A172 (cell line): ENCODE measurements around the gene NEK1. TPM values are rescaled to one million over a fixed set of nuclear protein-coding genes. Genes with fewer than 3 reads are reported as not detected.
"Not testable (repeated sequence)": the region's sequence is repeated elsewhere in the genome, so short reads cannot be mapped to it uniquely, and the experiment has no call there.

Experiments
- DNase-seq: peaks from one replicate; pipeline ENCODE4 v3.0.0-alpha.2; 2015; ENCODE audit warnings: low spot score
- total RNA-seq: library from RNA; depleted of rRNA; stranded (reverse); fragments of >200 nt; shearing (Covaris generic); gene quantifications from 2 replicates; pipeline ENCODE4 v1.2.3, GENCODE V29; 2014

The NEK1 gene
- total RNA-seq, 1 experiment from 2014 or later = 7.8 TPM

- DNase-seq = no peak
These were observed 14.2 kb upstream of the NEK1 start for GRCh38 chr4:169626331-169627282.

GRCh38 chr4:169625886-169626285 is 13.5 kb upstream of the NEK1 start:
- DNase-seq = no peak

GRCh38 chr4:169624012-169624411 is 11.6 kb upstream of the NEK1 start:
- not testable (repeated sequence) for DNase-seq

DNA sequence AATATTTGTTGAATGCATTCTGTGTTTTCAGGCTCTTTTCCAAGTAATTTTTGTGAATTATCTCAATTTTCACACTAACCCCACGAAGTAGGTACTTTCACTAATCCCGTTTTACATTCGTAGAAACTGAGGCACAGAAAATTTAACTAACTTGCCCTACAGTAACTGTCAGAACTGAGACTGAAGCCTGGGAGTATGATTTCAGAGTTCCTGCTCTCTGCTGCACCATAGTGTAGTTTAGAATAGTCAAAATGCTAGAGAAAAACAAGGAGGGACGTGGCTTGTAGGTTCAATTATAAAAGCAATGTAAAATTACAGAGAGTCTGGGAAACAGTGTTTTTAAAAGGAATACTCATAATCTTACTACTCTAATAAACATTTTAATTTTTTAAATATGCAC is 10.2 kb upstream of the NEK1 start:
- no peak for DNase-seq

- peak; percentile 36 for DNase-seq
These were observed 9.5 kb upstream of the NEK1 start for GRCh38 chr4:169621731-169622492.

DNA sequence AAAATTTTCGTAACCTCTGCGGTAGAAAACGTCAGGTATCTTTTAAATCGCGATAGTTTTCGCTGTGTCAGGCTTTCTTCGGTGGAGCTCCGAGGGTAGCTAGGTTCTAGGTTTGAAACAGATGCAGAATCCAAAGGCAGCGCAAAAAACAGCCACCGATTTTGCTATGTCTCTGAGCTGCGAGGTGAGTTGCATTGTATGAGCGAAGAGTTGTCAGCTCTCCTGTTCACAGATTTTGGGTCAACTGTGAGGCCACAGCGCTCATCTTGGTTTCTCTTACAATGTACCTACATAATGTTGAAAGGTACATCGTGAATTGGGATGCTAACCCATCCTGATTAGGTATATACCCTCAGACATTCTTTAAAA is 8.5 kb upstream of the NEK1 start:
- peak; percentile 28 for DNase-seq

DNA sequence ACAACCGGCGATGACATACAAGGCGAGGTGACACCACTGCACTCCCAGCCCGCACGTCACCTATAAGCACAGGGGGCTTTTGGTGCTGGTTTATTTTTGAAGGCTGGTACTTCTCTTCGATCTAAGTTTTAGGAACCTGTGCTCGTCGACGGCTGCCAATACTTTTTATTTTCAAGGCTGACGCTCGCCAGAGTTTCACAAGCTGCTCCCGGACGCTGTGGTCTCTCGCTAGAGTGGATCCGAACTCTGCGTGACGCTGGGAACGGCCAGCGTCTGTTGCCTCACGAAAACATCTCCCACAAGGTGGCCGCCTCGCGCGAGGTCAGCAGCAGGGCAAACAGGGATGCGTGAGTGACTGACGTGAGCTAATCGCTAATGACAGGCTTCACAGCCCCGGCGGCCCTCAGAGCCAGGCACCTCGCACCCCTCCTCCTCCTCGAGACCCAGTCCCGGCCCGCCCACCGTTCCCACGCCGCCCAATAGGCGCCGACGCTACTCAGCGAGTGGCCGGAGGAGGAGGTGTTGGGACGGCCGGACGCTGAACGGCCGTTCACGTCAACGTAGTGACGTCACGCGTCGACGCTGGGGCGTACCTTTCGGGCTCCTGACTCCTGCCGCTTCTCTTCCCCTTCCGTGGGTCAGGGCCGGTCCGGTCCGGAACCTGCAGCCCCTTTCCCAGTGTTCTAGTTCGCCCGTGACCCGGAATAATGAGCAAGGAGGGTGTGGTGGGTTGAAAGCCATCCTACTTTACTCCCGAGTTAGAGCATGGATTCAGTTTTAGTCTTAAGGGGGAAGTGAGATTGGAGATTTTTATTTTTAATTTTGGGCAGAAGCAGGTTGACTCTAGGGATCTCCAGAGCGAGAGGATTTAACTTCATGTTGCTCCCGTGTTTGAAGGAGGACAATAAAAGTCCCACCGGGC is 7.8 kb upstream of the NEK1 start, which contains the start of gene CLCN3:
TSS of gene CLCN3 (plus strand) at position 621 of the 922 bp plus-strand sequence. CDS start 15,351 bp downstream, outside the sequence.
- peak; percentile 92 for DNase-seq

DNA sequence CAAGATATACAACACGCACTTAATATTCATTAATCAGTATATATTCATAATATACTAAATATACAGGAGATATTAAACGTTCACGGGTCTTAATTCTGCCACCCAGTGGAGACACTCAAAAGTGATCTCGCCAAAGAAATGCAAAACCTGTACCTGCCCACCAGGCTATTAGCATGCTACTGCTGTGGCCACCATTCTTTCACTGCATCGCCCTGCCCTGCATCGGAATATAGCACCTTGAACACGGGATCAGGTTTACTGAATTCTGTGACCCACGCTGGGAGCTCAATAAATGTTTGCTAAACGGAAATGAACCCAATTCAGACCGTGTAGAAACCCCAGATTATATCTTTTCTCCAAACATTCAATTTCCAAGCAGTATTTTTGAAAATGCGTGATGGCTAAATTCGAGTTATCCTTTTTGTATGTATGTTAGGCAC is 7.2 kb upstream of the NEK1 start:
- DNase-seq = peak; percentile 53

DNA sequence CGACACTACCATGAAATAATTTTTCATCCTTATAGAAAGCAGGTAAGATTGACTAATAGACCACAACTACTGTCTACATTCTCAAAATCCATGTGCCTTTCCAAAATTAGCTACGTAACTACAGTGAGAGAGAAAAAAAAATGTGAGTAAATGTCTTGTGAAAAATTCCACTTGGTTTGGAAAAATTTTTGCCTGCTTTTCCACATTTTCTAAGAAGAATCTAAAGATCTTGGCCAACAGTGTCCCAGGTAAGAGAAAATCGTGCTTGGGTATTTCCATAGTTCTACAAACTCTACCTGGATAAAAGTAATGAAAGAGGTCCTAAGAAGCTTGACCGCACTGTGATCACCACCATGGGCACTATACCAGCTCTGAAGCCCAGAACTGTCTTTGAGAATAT is 6.6 kb upstream of the NEK1 start:
- DNase-seq = no peak

DNA sequence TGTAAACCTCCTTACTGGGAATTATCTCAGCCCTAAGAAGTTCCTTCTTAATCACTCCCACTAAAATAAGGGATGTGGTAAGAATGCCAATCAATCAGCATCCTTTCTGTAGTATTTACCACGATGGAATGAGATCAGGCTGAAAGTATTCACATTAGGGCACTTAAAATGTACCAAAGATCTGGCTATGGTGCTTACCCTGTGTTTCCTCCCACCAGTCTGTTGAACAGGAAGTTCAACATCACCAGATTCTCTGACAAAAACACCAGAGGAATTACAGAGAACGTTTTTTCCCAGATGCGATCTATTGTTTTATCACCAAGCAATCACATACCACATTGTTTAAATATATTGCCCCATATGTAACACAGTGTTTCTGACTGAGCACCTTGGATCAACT is 5.9 kb upstream of the NEK1 start:
- no peak for DNase-seq

DNA sequence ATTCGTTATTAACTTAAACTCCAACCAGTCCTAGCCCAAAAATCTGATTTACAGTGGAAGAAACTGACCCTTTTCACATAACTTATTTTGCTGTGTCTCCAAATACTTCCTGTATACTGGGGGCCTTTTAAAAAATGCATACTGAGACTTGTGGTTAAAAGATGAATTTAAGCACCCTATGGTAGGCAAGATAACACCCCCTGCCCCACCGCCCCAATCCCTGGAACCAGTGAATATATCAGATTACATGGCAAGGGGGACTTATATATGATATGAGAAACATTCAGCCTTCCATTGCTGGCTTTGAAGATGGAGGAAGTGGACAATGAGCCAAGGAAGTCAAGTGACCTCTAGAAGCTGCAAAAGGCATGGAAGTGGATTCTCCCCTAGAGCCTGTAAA is 4.9 kb upstream of the NEK1 start:
- DNase-seq = no peak

- no peak for DNase-seq
These were observed 4.5 kb upstream of the NEK1 start for GRCh38 chr4:169616846-169617245.

DNA sequence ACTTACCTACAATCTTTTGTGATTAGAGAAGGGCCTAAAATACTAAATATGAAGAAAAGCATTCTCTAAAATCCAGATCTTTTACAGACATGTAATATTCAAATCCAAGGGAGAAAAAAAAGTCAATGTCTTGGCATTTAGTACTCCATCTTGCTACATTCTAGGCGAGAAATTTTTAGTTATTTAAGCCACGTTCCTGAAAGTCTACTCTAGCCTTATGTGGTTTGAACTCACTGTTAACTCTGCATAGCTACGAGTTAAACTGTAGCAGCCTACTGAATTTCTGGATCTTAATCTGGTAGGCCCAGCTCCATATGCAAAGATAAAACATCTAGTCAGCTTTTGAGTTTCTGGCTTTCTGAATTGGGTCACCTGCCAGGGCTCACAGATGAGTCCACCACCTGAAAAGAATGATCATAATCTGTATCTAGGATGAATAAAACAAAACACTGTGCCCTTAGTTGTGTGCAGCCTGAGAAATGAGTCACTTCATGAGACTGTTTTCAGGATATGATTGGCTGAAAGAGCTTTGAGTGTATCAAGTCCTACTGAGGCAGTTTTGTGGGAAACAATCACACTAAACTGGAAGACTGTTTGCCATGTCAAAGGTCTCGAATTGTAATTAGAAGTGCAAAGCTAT is 3.2 kb upstream of the NEK1 start:
- DNase-seq = no peak

DNA sequence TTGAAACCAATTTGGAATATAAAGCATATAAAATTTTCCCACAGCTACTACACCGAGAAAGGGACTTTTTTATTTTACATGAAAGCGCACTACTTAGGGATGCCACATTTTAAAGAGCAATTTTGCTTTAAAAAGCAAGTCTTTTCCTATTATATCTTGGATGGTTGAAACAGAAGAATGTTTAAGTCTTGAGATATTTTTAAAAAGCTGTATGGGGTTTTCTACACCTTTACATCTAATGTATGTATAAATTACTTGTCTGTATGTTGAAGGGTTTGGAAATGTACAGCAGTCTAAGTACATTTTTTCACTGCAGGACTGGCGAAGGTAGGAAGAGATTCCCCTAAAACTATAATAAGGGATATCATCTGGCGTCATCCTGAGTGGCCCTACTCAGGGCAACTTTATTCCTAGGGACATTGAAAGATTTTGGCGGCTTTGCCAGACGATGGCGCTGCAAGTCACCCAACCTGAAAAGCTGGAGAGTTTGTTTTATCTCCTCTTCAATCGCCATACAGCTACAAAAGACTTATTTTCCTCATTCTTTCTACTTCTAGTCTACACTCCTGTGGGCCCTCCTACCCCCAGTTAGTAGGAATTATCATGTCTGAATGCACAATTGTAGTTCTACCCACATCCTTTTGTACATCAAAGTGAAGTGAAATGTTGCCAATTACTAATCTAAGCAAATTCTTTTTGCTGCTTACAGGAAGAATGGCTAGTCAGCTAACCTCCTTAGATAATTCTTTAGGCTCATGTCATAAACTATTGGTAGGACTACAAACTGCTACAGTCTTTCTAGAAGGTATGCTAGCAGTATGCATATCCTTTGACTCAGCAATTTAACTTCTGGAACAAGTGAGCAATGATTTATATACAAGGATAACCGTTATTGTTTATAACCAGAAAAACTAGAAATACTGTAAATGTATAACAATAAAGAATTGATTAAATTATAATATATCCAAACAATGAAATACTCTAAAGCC is 782 bp upstream of the NEK1 start:
- DNase-seq = peak; percentile 80

- no peak for DNase-seq
These were observed 1.2 kb downstream of the NEK1 start for GRCh38 chr4:169611157-169611556.

- no peak for DNase-seq
These were observed 7.5 kb downstream of the NEK1 start for GRCh38 chr4:169604903-169605331.

DNA sequence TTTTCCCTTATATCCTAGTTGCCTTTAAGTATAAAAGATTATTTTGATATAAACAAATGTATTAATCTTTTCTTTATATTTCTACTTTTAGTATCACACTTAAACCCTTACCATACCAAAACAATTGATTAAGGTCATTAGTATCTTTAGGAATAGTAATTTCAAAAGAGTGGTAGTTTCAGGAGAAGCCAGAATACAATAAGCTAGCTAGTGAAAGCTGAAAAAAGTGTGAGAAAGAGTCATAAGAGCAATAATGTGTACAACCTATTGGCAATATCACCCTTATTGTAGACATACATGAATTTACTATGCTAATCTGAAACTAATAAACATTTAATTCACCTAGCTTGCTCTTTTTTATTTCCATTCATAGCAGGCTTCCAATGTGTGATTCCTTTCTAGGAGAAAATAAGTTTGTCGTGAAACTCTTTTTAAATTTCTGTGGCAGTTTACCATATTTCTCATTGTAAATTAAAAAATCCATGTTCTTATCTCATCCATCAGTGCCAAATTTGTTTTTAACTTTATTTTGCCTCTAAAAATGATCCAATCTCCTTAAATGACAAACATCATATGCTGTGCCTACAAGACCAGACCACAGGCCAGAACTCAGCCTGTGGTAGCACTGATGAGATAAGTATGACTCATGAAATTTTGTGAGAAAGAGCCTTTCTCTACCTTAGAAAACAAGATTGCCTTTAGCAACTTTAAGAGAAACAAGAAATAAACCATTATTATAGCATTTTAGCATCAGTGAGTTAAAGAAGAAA is 8.1 kb downstream of the NEK1 start:
- DNase-seq = peak; percentile 57

DNA sequence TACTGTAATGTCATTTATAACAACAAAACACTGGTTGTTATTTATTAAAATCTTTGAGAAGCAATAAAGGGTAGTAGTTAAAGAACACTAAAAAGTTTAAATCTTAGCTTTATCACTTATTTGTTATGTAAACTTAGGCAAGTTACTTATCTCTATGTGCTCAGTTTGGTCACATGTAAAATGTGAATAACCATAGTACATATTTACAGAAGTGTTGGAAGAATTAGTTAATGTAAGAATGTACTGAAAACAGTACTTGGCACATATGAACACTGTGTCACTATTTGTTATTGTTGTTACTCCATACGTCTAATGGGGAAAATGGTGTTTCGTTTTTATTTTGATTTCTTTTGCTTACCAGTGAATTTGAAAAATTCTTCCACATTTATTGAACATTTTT is 9.1 kb downstream of the NEK1 start:
- no peak for DNase-seq
